Measurements from ENCODE around the gene CHTOP. TPM values are rescaled to one million over a fixed set of nuclear protein-coding genes. Genes with fewer than 3 reads are reported as not detected.
A peak's percentile ranks its signal among the peaks of the same experiment; 100 is the strongest.

The CHTOP gene
- total RNA-seq, 6 experiments from 2014 or later: 21.9 to 29.7 (median 26.0) TPM

DNA sequence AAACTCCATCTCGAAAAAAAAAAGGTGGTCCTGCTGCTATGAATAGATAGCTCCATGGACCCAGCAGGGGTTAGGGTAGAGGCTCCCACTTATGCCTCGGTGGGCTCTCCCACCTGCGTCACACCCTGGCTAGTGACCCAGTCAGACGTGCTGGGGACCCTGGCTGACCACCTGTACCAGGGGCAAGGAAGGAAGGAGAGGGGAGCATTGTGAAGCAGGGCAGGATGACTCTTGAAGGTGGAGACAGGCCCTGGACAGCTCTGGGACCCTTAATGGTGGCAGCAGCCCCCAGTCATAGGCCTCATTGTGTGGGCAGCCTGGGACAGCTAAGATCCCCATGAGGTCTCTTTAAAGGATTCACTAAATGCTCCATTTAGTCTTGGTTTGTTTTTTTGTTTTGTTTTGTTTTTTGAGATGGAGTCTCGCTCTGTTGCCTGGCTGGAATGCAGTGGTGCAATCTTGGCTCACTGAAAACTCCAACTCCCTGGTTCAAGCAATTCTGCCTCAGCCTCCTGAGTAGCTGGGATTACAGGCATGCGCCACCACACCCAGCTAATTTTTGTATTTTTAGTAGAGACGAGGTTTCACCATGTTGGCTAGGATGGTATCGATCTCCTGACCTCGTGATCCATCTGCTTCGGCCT is 14.3 kb downstream of the CHTOP start:
- H3K36me3 ChIP-seq: peaks cover 0 to 33% (median 20%) of the 10 kb centered on the region in 4 donors
- 70% methylated on average over 4 of the region's 10 CpGs for WGBS (ENCODE audit: insufficient coverage, low coverage, low lambda C conversion rate, missing lambda C conversion rate)
- H3K9me3 ChIP-seq: no peaks in the 10 kb centered on the region
- H3K4me1 ChIP-seq: peaks cover 0 to 26% (median 15%) of the 10 kb centered on the region in 4 donors
- no peaks in the 10 kb centered on the region for H3K27me3 ChIP-seq
- TF ChIP-seq, protein P1, sequence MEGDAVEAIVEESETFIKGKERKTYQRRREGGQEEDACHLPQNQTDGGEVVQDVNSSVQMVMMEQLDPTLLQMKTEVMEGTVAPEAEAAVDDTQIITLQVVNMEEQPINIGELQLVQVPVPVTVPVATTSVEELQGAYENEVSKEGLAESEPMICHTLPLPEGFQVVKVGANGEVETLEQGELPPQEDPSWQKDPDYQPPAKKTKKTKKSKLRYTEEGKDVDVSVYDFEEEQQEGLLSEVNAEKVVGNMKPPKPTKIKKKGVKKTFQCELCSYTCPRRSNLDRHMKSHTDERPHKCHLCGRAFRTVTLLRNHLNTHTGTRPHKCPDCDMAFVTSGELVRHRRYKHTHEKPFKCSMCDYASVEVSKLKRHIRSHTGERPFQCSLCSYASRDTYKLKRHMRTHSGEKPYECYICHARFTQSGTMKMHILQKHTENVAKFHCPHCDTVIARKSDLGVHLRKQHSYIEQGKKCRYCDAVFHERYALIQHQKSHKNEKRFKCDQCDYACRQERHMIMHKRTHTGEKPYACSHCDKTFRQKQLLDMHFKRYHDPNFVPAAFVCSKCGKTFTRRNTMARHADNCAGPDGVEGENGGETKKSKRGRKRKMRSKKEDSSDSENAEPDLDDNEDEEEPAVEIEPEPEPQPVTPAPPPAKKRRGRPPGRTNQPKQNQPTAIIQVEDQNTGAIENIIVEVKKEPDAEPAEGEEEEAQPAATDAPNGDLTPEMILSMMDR (IDR thresholded peaks at IDR 0.05): no peak
- no peak for TF ChIP-seq POLR2A (IDR thresholded peaks at IDR 0.05)
- ATAC-seq (no peak), DNase-seq (peak in 1 of 3 donors; percentile 40)
- H3K27ac ChIP-seq: no peak overlapping the region
- H3K4me3 ChIP-seq: no peak overlapping the region
- intact Hi-C loops (cut with DNase I): loop anchor here in 1 of 2 donors (10.0 kb wide), 1 partner anchor 73 kb away; no protein-coding TSS in a partner anchor

DNA sequence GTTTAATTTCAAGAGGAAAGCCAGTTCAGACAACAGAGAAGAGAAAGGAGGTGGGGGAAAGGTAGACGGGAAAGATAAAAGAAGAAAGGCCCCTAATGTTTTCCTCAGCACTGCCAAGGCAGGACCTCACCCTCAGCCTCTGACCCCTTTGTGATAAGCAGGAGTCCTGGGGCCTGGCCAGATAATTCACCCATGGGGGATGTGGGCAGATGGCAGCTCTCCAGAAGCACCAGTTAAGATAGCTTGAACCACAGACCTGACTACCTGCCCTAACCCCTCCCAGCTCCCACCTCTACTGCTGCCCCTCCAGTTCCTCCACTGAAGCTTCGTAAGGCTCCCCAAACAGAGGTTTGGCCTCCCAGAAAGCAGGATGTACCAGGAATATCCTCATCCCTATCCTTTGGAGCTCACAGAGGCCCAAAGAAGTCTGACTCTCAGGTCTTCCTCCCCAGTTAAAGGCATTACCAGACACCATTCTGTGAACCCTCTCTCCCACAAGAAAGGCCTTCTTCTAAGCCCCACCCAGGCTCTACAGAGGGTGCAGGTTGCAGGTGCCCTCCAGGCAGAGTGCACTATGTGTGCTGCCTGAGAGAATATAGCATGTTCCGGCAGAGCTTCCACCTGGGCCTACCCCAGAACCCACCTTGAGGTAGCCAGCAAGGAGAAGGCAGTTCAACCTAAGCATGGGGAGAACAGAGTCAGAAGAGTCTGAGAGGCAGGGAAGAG is 15.4 kb downstream of the CHTOP start:
- Histone ChIP-seq H3K4me1 (peaks cover 0 to 17% (median 8%) of the 10 kb centered on the region in 4 donors), H3K9me3 (no peaks in the 10 kb centered on the region), H3K27me3 (no peaks in the 10 kb centered on the region), H3K27ac (no peak overlapping the region), H3K4me3 (no peak overlapping the region), H3K36me3 (peaks cover 0 to 24% (median 17%) of the 10 kb centered on the region in 4 donors)
- ATAC-seq: peak in 3 of 4 donors; percentile 5 to 23 (median 7)
- intact Hi-C loops (cut with DNase I): loop anchor here in 1 of 2 donors (10.0 kb wide), 1 partner anchor 74 kb away; no protein-coding TSS in a partner anchor
- 4% methylated on average over 2 of the region's 3 CpGs for WGBS (ENCODE audit: insufficient coverage, low coverage, low lambda C conversion rate, missing lambda C conversion rate)
- DNase-seq: peak in 1 of 3 donors; percentile 45
- TF ChIP-seq POLR2A (IDR thresholded peaks at IDR 0.05): no peak
- TF ChIP-seq, protein P1 (IDR thresholded peaks at IDR 0.05): no peak

DNA sequence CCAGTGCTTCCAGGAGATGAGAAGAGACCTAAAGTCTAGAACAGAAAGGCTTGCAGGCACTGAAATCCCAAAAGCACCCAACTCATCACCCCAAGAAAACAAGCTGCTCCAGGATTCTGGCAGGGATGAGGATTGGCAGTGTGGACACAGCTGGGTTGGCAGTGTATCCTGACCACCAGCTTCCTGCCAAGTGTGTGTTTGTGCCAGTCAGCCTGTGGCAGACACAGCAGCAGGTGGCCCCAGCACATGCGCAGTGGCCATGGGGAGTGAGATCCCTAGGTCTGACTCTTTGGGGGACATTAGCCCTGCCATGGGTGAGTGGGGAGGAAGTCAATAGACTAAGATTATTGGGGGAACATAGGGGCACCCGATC is 16.0 kb downstream of the CHTOP start:
- H3K27me3 ChIP-seq: no peaks in the 10 kb centered on the region
- intact Hi-C loops (cut with DNase I): loop anchor here in 1 of 2 donors (10.0 kb wide), 1 partner anchor 75 kb away; no protein-coding TSS in a partner anchor
- 50% methylated on average over 2 of the region's 2 CpGs for WGBS (ENCODE audit: insufficient coverage, low coverage, low lambda C conversion rate, missing lambda C conversion rate)
- ATAC-seq (peak; percentile 90 to 94 (median 93)), DNase-seq (peak; percentile 84 to 93 (median 93))
- no peaks in the 10 kb centered on the region for H3K9me3 ChIP-seq
- H3K4me3 ChIP-seq: no peak overlapping the region
- no peak for TF ChIP-seq POLR2A (IDR thresholded peaks at IDR 0.05)
- TF ChIP-seq, protein P1 (IDR thresholded peaks at IDR 0.05): no peak
- no peak overlapping the region for H3K27ac ChIP-seq
- H3K36me3 ChIP-seq: peaks cover 0 to 19% (median 14%) of the 10 kb centered on the region in 4 donors
- H3K4me1 ChIP-seq: peaks cover 0 to 13% (median 6%) of the 10 kb centered on the region in 4 donors

DNA sequence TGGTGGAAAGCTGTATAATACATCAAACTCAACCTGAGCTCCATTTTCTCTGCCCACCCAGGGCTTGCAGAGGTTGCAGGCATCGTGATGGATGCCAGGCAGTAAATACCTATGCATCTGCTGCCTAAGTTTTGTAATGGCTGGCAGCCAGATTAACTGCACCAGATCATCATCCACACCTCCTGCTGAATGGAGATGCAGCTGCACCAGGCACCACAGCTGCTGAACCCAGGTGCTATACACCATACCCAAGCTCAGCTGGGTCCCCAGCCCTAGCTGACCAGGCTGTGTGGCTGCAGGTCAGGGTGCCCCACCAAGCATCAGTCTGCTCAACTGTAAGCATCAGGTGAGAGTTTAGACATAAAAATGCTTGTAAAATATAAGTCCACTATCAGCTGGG is 17.9 kb downstream of the CHTOP start:
- Histone ChIP-seq H3K4me1 (peaks cover 0 to 13% (median 6%) of the 10 kb centered on the region in 4 donors), H3K27me3 (no peaks in the 10 kb centered on the region), H3K27ac (no peak overlapping the region), H3K4me3 (no peak overlapping the region), H3K9me3 (no peaks in the 10 kb centered on the region), H3K36me3 (peaks cover 0 to under 1% (median 0%) of the 10 kb centered on the region in 4 donors)
- ATAC-seq (no peak), DNase-seq (no peak)
- intact Hi-C loops (cut with DNase I): no loop called here
- TF ChIP-seq, protein P1 (IDR thresholded peaks at IDR 0.05): no peak
- TF ChIP-seq POLR2A (IDR thresholded peaks at IDR 0.05): no peak
- 100% methylated on average over 1 of the region's 1 CpG for WGBS (ENCODE audit: insufficient coverage, low coverage, low lambda C conversion rate, missing lambda C conversion rate)

Measured in right lobe of liver (tissue), 6 donors.